Lung (tissue), 12 donors: ENCODE results near the gene GAST. TPM values are rescaled to one million over a fixed set of nuclear protein-coding genes. Genes with fewer than 3 reads are reported as not detected.

Experiments used
- ATAC-seq: fragments of 200-7000 bp; cut with Tn5 transposase; one replicate; pipeline ENCODE4 v1.9.1; 2020; ENCODE audit warnings: moderate number of reproducible peaks; ENCODE audit not compliant: insufficient read depth, low FRiP score
- DNase-seq, 3 donors: peaks; one replicate each; pipeline ENCODE4 v3.0.0-alpha.2; 2013 to 2017
- H3K27ac ChIP-seq, 2 donors: one replicate each; pipeline ENCODE4 v1.5.1; 2013; ENCODE audit warnings: mild to moderate bottlenecking in 2 of 2, moderate library complexity in 2 of 2, control low read depth in 1 of 2, inconsistent platforms in 1 of 2, low read depth in 1 of 2, low read length in 1 of 2
- H3K27me3 ChIP-seq, 3 donors: one replicate each; pipeline ENCODE4 v1.5.1; 2013; ENCODE audit warnings: low read length in 2 of 3; ENCODE audit not compliant: control insufficient read depth in 3 of 3, insufficient read depth in 3 of 3
- H3K36me3 ChIP-seq, 4 donors: one replicate each; pipeline ENCODE4 v1.5.1; 2013; ENCODE audit warnings: low read length in 4 of 4, mild to moderate bottlenecking in 1 of 4, moderate library complexity in 1 of 4; ENCODE audit not compliant: control insufficient read depth in 4 of 4, insufficient read depth in 4 of 4
- H3K4me1 ChIP-seq, 5 donors: one replicate each; pipeline ENCODE4 v1.5.1; 2013; ENCODE audit warnings: low read length in 5 of 5, mild to moderate bottlenecking in 2 of 5, moderate library complexity in 1 of 5; ENCODE audit not compliant: control insufficient read depth in 5 of 5, insufficient read depth in 5 of 5
- H3K4me3 ChIP-seq: one replicate; pipeline ENCODE4 v1.5.1; 2013; ENCODE audit warnings: mild to moderate bottlenecking, control low read depth, moderate library complexity
- H3K9ac ChIP-seq, 2 donors: one replicate each; pipeline ENCODE4 v1.5.1; 2013; ENCODE audit warnings: low read length in 2 of 2, control low read depth in 1 of 2; ENCODE audit not compliant: insufficient read depth in 1 of 2
- H3K9me3 ChIP-seq, 4 donors: one replicate each; pipeline ENCODE4 v1.5.1; 2013; ENCODE audit warnings: low read length in 3 of 4, mild to moderate bottlenecking in 1 of 4, moderate library complexity in 1 of 4; ENCODE audit not compliant: control insufficient read depth in 4 of 4, insufficient read depth in 3 of 4
- WGBS, 2 donors: extraction: QIAGEN DNeasy Blood & Tissue Kit; methylation state at CpG; one replicate each; pipeline ENCODE4 v1.1.7; 2013; 5-methylcytosine and 5-hydroxymethylcytosine counted together
- polyA plus RNA-seq, 2 donors: library from polyadenylated mRNA; stranded (reverse); fragments of 200-250 nt; gene quantifications; one replicate each; pipeline ENCODE4 v1.2.1, GENCODE V29; 2013
- total RNA-seq, 2 donors: library from RNA; depleted of rRNA in 1 of 2; stranded (reverse); fragments of >200 nt in 1 of 2; gene quantifications; one replicate each; pipeline ENCODE4 v1.2.1, GENCODE V29; 2014 to 2021
- TF ChIP-seq, protein P1 (sequence below): IDR thresholded peaks from 2 replicates; pipeline ENCODE4 v1.5.1; 2012; ENCODE audit warnings: mild to moderate bottlenecking; ENCODE audit errors: control extremely low read depth, extremely low read depth
- donor health status: control.
- donor health status: control.
- donor health status: Bipolar disorder and iron deficiency.
- donor health status: healthy.
- donor health status: DM: yes; HTN: yes; CAD: no.

The GAST gene
- total and polyA plus RNA-seq, 4 donors, result not detected

DNA sequence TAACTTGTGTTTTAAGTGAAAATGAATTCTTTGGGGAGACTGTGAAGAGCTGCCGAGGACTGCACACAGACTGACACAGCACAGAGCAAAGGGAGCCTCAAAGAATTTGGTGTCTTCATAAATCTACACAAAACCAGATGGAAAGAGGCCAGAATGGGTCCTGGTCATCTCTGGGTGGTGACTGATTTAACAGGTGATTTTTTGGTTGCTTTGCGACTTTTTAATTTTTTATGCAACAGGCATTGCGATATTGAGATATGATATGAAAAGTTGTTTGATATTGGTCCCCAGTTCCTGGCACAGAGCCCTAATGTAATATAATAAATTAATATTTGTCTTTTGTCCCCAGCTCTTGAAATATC lies 36.1 kb upstream of the GAST start:
- Histone ChIP-seq H3K4me3 (no peak overlapping the region), H3K4me1 (peaks cover 0 to 14% (median 0%) of the 10 kb centered on the region in 5 donors), H3K9me3 (no peaks in the 10 kb centered on the region), H3K27me3 (no peaks in the 10 kb centered on the region), H3K27ac (no peak overlapping the region), H3K9ac (no peak overlapping the region), H3K36me3 (no peaks in the 10 kb centered on the region)
- no peak for DNase-seq
- WGBS, 2 donors, result 68 to 83% methylated on average over 3 of the region's 3 CpGs
- TF ChIP-seq, protein P1, sequence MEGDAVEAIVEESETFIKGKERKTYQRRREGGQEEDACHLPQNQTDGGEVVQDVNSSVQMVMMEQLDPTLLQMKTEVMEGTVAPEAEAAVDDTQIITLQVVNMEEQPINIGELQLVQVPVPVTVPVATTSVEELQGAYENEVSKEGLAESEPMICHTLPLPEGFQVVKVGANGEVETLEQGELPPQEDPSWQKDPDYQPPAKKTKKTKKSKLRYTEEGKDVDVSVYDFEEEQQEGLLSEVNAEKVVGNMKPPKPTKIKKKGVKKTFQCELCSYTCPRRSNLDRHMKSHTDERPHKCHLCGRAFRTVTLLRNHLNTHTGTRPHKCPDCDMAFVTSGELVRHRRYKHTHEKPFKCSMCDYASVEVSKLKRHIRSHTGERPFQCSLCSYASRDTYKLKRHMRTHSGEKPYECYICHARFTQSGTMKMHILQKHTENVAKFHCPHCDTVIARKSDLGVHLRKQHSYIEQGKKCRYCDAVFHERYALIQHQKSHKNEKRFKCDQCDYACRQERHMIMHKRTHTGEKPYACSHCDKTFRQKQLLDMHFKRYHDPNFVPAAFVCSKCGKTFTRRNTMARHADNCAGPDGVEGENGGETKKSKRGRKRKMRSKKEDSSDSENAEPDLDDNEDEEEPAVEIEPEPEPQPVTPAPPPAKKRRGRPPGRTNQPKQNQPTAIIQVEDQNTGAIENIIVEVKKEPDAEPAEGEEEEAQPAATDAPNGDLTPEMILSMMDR, result no peak
- no peak for ATAC-seq

DNA sequence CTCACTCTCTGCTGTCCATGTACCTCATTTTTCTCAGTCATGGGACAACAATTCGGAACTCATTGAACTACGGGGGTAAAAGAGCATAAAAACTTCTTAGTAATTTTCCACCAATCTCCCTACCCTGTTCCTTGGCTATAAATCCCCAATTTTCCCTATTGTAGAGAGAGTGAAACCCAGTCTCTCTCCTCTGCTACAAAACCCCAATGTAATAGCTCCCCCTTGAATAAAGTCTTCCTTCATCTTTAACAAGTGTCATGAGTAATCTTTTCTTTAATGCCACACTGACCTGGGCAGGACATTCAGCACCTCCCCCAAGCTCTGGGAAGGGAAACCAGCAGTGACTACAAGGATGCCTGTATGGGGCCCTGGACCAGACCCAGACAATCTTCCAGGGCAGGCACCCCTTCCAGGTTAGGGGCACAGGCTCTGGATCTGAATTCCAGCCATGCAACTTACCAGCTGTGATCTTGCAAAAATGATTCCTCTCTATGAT lies 33.7 kb upstream of the GAST start:
- Histone ChIP-seq H3K9me3 (no peaks in the 10 kb centered on the region), H3K27me3 (no peaks in the 10 kb centered on the region), H3K9ac (no peak overlapping the region), H3K36me3 (no peaks in the 10 kb centered on the region), H3K27ac (peak overlapping the region; percentile 63 to 93), H3K4me1 (peaks cover 0 to 14% (median 0%) of the 10 kb centered on the region in 5 donors), H3K4me3 (peak overlapping the region; percentile 3)
- 57 to 72% methylated on average over 2 of the region's 2 CpGs for WGBS, 2 donors
- no peak for DNase-seq
- TF ChIP-seq, protein P1, result no peak
- peak; percentile 32 for ATAC-seq

DNA sequence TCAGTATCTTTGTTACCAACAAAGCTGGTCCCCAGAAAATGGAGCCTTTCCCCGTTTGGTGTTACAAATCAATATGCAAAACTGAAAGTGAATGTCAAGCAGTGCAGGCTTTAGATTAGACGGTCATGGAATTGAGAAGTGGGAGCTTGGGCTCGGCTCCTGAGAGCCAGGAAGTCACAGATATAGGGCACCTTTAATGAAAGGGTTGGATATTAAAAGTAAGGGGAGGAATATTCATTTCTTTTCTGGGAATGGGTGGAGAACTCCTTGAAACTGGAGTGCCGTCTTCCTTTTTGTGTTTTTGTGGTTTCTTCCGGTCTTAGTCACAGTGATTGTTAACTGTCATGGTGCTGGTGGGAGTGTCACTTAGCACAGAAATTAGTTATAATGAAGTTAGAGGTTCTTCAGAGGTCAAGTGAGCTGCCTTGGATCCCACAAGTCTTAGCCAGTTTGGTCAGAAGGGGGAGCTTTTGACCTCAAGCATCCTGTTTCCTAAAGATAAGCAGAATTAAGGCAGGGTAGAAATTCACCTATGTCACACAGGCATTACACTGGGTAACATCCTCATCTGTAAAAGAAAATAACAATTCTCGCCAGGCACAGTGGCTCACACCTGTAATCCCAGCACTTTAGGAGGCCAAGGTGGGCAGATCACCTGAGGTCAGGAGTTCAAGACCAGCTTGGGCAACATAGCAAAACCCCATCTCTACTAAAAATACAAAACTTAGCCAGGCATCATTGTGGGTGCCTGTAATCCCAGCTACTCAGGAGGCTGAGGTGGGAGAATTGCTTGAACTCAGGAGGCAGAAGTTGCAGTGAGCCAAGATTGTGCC lies 33.0 kb upstream of the GAST start:
- Histone ChIP-seq H3K4me3 (peak overlapping the region; percentile 3), H3K27me3 (no peaks in the 10 kb centered on the region), H3K36me3 (no peaks in the 10 kb centered on the region), H3K9me3 (no peaks in the 10 kb centered on the region), H3K4me1 (peaks cover 0 to 14% (median 0%) of the 10 kb centered on the region in 5 donors), H3K27ac (peak overlapping the region; percentile 63 to 93), H3K9ac (no peak overlapping the region)
- TF ChIP-seq, protein P1, result peak; percentile 30
- 6 to 8% methylated on average over 6 of the region's 6 CpGs for WGBS, 2 donors
- peak; percentile 86 for ATAC-seq
- DNase-seq, result peak in 2 of 3 donors; percentile 33 to 65
